ENCODE measurements around the gene POLR2J. TPM values are rescaled to one million over a fixed set of nuclear protein-coding genes. Genes with fewer than 3 reads are reported as not detected.
"Not testable (repeated sequence)": the region's sequence is repeated elsewhere in the genome, so short reads cannot be mapped to it uniquely, and the experiment has no call there.

POLR2J gene
- total RNA-seq, 2 donors from 2014 or later, result 23.2 to 46.4 TPM

DNA sequence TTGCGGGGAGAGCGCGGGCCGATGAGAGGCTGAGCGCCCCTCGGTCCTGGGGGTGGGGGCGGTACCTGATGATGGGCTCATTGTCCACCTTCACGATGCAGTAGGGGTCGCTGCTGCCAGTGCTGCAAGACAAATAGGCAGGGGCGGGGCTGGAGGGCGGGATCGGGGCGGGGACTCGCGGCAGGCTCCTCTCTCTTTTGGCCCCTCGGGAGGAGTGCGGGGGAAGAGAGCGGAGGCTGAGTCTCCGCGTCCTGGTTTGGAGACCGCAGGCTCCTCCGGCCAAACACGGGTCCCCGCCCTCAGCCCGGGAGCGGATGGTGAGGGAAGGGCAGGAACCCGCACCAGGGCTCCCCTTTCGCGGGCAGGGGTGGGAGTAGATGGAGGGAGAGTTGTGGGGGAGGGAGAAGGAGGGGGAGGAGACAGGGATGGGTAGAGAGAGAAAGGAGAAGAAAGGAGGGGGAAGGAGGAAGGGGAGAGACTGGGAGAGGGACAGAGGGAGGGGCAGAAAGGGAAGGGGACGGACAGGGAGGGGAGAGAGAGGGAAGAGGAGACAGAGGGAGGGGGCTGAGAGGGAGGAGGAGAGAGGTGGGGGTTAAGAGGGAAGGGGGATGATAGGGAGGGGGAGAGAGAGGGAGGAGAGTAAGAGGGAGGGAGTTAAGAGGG is 33.3 kb upstream of the POLR2J start:
- intact Hi-C loops (cut with DNase I); H3K9me3 ChIP-seq; H3K4me1 ChIP-seq (replicated peaks); H3K27me3 ChIP-seq (replicated peaks; ENCODE audit: insufficient read depth); H3K27ac ChIP-seq; DNase-seq (ENCODE audit: low spot score); H3K36me3 ChIP-seq; H3K4me3 ChIP-seq: not testable (repeated sequence)
- no CpG with 5 or more reads among the region's 30 CpGs for WGBS

- intact Hi-C loops (cut with DNase I); H3K36me3 ChIP-seq; H3K9me3 ChIP-seq; H3K27me3 ChIP-seq (replicated peaks; ENCODE audit: insufficient read depth); H3K4me3 ChIP-seq; H3K27ac ChIP-seq; DNase-seq (ENCODE audit: low spot score); H3K4me1 ChIP-seq (replicated peaks): not testable (repeated sequence)
- 76% methylated on average over 5 of the region's 8 CpGs for WGBS
Measured at GRCh38 chr7:102510575-102510974, 31.9 kb upstream of the POLR2J start.

DNA sequence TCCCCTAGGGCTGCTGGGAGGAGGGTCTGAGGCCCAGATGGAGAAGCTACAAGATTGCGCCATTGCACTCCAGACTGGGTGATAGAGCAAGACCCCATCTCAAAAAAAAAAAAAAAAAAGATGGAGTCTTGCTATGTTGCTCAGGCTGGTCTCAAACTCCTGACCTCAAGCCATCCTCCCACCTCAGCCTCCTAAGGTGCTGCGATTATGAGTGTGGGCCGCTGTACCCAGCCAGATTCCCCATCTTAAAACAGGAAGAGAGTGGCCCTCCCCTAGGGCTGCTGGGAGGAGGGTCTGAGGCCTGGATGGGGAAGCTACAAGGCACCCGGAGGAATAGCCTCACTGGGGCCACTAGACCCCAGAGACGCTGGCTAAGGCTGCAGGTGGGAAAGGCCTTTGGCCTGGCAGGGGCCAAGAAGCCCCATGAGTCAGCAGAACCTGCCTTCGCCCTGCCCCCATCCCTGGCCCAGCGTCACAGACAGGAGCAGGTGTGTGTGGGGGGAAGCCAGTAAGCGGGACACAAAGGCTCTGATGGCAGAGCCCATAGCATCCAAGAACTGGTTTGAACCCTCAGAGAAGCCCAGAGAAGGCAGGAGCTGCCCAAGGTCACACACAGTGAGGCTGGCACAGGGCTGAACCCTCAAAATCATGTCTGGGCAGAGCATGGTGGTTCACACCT is 28.8 kb upstream of the POLR2J start:
- H3K4me3 ChIP-seq; H3K27me3 ChIP-seq (replicated peaks; ENCODE audit: insufficient read depth); H3K36me3 ChIP-seq; DNase-seq (ENCODE audit: low spot score); H3K27ac ChIP-seq; H3K9me3 ChIP-seq; intact Hi-C loops (cut with DNase I); H3K4me1 ChIP-seq (replicated peaks): not testable (repeated sequence)
- 70% methylated on average over 3 of the region's 8 CpGs for WGBS

GRCh38 chr7:102505298-102506185 is 26.8 kb upstream of the POLR2J start:
- H3K27ac ChIP-seq; H3K4me1 ChIP-seq (replicated peaks); H3K27me3 ChIP-seq (replicated peaks; ENCODE audit: insufficient read depth); DNase-seq (ENCODE audit: low spot score); intact Hi-C loops (cut with DNase I); H3K36me3 ChIP-seq; H3K4me3 ChIP-seq; H3K9me3 ChIP-seq: not testable (repeated sequence)
- no CpG with 5 or more reads among the region's 24 CpGs for WGBS

DNA sequence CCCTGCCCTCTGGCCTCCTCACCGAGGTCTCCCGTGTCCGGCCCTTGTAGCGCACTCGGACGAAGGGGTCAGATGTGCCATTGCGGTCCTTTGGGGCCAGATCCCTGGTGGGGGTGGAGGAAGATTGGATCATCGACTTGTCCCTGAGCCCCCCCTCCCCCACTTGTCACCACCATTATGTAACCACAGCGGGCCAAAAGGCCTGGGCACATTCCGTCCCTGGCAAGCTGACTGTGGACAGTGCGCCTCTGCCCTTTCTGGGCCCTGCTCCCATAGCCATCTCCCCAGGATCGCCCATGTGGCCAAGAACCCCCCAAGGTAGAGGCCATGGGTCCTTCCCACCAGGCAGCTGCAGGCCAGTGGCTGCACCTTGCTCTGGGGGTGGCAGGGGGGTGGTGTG is 24.4 kb upstream of the POLR2J start:
- H3K4me3 ChIP-seq; H3K27me3 ChIP-seq (replicated peaks; ENCODE audit: insufficient read depth); DNase-seq (ENCODE audit: low spot score); intact Hi-C loops (cut with DNase I); H3K9me3 ChIP-seq; H3K36me3 ChIP-seq; H3K27ac ChIP-seq; H3K4me1 ChIP-seq (replicated peaks): not testable (repeated sequence)
- WGBS, result no CpG with 5 or more reads among the region's 12 CpGs

GRCh38 chr7:102498321-102498720 is 19.6 kb upstream of the POLR2J start:
- intact Hi-C loops (cut with DNase I); H3K27me3 ChIP-seq (replicated peaks; ENCODE audit: insufficient read depth); DNase-seq (ENCODE audit: low spot score); H3K27ac ChIP-seq; H3K4me1 ChIP-seq (replicated peaks); H3K4me3 ChIP-seq; H3K36me3 ChIP-seq; H3K9me3 ChIP-seq: not testable (repeated sequence)
- 94% methylated on average over 15 of the region's 16 CpGs for WGBS

- DNase-seq (ENCODE audit: low spot score); intact Hi-C loops (cut with DNase I): not testable (repeated sequence)
- 100% methylated on average over 1 of the region's 5 CpGs for WGBS
Measured at GRCh38 chr7:102497308-102497707, 18.6 kb upstream of the POLR2J start.

DNA sequence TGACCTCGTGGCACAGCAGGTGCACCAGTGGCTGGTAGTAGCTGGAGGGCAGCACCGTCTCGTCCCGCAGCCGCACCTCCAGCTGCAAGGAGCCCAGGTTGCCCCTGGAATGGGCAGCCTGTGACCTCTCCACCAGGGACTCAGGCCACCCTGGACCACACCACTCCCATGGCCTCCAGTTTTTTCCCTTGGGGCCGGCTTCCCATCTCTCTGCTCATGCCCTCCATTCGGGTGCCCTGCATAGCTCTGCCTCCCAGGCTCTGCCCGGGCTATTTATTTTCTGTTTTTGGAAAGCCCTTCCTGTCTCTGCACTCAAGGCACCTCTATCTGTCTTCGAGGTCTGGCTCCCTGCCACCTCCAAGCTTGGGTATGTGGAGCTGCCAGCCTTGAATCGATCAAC is 18.1 kb upstream of the POLR2J start:
- 30% methylated on average over 4 of the region's 10 CpGs for WGBS
- DNase-seq (ENCODE audit: low spot score); H3K27me3 ChIP-seq (replicated peaks; ENCODE audit: insufficient read depth); H3K9me3 ChIP-seq; H3K36me3 ChIP-seq; H3K27ac ChIP-seq; intact Hi-C loops (cut with DNase I); H3K4me3 ChIP-seq; H3K4me1 ChIP-seq (replicated peaks): not testable (repeated sequence)

More at GRCh38 chr7:102497308-102497707, 18.6 kb upstream of the POLR2J start:
- H3K4me3 ChIP-seq; H3K27ac ChIP-seq; H3K27me3 ChIP-seq (replicated peaks; ENCODE audit: insufficient read depth); H3K36me3 ChIP-seq; H3K9me3 ChIP-seq; H3K4me1 ChIP-seq (replicated peaks): not testable (repeated sequence)

DNA sequence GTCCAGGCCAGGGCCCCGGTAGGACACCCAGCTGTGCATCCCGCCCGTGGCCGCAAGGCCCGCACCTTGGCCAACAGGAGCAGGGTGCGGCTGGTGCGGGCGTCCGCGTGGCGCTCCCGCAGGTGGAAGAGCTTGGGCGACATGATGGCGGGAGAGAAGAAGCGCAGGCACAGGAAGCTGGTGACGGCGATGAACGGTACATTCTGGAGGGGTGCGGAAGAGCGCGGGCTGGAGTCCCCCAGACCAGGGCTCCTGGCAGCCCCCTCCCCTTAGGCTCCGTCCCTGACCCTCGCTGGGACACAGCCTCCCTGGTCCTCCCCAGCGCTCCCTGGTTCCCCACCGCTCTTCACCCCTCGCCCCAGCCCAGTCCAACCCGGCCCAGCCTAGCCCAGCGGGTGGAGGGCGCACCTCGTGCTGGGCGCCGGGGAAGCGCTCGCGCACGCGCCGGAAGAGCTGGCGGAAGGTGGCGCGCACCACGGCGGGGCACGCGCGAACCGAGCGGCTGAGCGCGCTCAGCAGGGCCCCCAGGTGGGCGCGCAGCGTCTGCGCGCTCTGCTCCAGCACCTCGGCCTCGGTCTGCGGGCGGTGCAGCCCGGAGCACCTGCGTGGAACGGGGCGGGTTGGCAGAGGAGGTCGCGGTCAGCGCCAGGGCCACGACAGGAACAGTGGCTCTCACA is 15.9 kb upstream of the POLR2J start:
- H3K27me3 ChIP-seq (replicated peaks; ENCODE audit: insufficient read depth); intact Hi-C loops (cut with DNase I); H3K9me3 ChIP-seq; H3K27ac ChIP-seq; H3K4me1 ChIP-seq (replicated peaks); DNase-seq (ENCODE audit: low spot score); H3K4me3 ChIP-seq; H3K36me3 ChIP-seq: not testable (repeated sequence)
- no CpG with 5 or more reads among the region's 67 CpGs for WGBS

GRCh38 chr7:102494026-102494425 is 15.3 kb upstream of the POLR2J start:
- H3K9me3 ChIP-seq; H3K4me3 ChIP-seq; H3K27ac ChIP-seq; H3K36me3 ChIP-seq; H3K27me3 ChIP-seq (replicated peaks; ENCODE audit: insufficient read depth); intact Hi-C loops (cut with DNase I); H3K4me1 ChIP-seq (replicated peaks): not testable (repeated sequence)
- peak; percentile 2 for DNase-seq (ENCODE audit: low spot score)
- 53% methylated on average over 7 of the region's 15 CpGs for WGBS

GRCh38 chr7:102493220-102493935 is 14.7 kb upstream of the POLR2J start:
- not testable (repeated sequence) for H3K4me1 ChIP-seq (replicated peaks); H3K27me3 ChIP-seq (replicated peaks; ENCODE audit: insufficient read depth); DNase-seq (ENCODE audit: low spot score)

More at GRCh38 chr7:102493220-102493935, 14.7 kb upstream of the POLR2J start:
- H3K4me3 ChIP-seq; intact Hi-C loops (cut with DNase I); H3K27ac ChIP-seq; H3K9me3 ChIP-seq; H3K36me3 ChIP-seq: not testable (repeated sequence)
- WGBS, result no CpG with 5 or more reads among the region's 33 CpGs

Measured in prostate gland (tissue), 2 donors.